Chondrocyte (in vitro differentiated cells): ENCODE results near the gene GALNT9. TPM values are rescaled to one million over a fixed set of nuclear protein-coding genes. Genes with fewer than 3 reads are reported as not detected.
A peak's percentile ranks its signal among the peaks of the same experiment; 100 is the strongest.

ENCODE experiments used
- DNase-seq: peaks from one replicate; pipeline ENCODE4 v3.0.0; 2021; ENCODE audit warnings: mixed read lengths, low spot score
- H3K27ac Mint-ChIP-seq: one replicate; pipeline ENCODE4 v1.8.0; 2021; ENCODE audit warnings: mild to moderate bottlenecking, moderate library complexity, mixed read lengths; ENCODE audit not compliant: unreplicated experiment
- H3K27me3 Mint-ChIP-seq: 2 replicates; pipeline ENCODE4 v1.8.0; 2021; ENCODE audit warnings: low read depth, mixed read lengths
- H3K36me3 Mint-ChIP-seq: 2 replicates; pipeline ENCODE4 v1.8.0; 2021; ENCODE audit warnings: low read depth, mixed read lengths
- H3K4me1 Mint-ChIP-seq: 2 replicates; pipeline ENCODE4 v1.8.0; 2021; ENCODE audit warnings: low read depth, mild to moderate bottlenecking, mixed read lengths
- H3K4me3 Mint-ChIP-seq: one replicate; pipeline ENCODE4 v1.8.0; 2021; ENCODE audit warnings: mild to moderate bottlenecking, moderate library complexity, mixed read lengths; ENCODE audit not compliant: unreplicated experiment
- H3K9me3 Mint-ChIP-seq: 2 replicates; pipeline ENCODE4 v1.8.0; 2021; ENCODE audit warnings: low read depth, mixed read lengths
- total RNA-seq: library from RNA; stranded (reverse); gene quantifications from 3 replicates; pipeline ENCODE4 v1.2.1, GENCODE V29; 2021
- TF ChIP-seq, protein P1 (sequence below): fragments of 200-600 bp; sonication (generic); IDR thresholded peaks from 2 replicates; pipeline ENCODE4 v1.5.0; 2021; ENCODE audit warnings: antibody characterized with exemption, mild to moderate bottlenecking, moderate library complexity

Gene GALNT9
- total RNA-seq, 1 donor from 2014 or later: not detected

DNA sequence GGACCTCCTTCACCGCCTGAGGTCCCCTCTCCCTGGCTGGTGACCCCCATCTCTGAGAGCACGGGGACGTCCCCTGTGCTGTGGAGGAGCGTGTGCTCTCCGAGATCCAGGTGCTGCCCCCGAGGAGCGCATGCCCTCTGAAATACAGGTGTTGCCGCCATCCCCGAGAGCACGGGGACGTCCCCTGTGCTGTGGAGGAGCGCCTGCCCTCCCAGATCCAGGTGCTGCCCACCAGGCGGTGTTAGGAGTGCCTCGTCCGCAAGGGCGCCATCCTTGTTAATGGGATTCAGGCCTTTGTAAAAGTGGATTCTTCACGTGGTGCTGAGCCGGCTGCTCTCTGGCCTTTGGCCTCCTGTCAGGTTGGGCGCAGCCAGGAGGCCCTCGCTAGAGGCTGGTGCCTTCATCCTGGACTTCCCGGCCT is 175.0 kb downstream of the GALNT9 start:
- no peak overlapping the region for H3K4me3 Mint-ChIP-seq
- TF ChIP-seq, protein P1, sequence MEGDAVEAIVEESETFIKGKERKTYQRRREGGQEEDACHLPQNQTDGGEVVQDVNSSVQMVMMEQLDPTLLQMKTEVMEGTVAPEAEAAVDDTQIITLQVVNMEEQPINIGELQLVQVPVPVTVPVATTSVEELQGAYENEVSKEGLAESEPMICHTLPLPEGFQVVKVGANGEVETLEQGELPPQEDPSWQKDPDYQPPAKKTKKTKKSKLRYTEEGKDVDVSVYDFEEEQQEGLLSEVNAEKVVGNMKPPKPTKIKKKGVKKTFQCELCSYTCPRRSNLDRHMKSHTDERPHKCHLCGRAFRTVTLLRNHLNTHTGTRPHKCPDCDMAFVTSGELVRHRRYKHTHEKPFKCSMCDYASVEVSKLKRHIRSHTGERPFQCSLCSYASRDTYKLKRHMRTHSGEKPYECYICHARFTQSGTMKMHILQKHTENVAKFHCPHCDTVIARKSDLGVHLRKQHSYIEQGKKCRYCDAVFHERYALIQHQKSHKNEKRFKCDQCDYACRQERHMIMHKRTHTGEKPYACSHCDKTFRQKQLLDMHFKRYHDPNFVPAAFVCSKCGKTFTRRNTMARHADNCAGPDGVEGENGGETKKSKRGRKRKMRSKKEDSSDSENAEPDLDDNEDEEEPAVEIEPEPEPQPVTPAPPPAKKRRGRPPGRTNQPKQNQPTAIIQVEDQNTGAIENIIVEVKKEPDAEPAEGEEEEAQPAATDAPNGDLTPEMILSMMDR: no peak
- DNase-seq: peak; percentile 92
- H3K9me3 Mint-ChIP-seq: no peaks in the 10 kb centered on the region
- H3K27ac Mint-ChIP-seq: no peak overlapping the region
- no peaks in the 10 kb centered on the region for H3K27me3 Mint-ChIP-seq
- H3K36me3 Mint-ChIP-seq: no peaks in the 10 kb centered on the region
- no peaks in the 10 kb centered on the region for H3K4me1 Mint-ChIP-seq

DNA sequence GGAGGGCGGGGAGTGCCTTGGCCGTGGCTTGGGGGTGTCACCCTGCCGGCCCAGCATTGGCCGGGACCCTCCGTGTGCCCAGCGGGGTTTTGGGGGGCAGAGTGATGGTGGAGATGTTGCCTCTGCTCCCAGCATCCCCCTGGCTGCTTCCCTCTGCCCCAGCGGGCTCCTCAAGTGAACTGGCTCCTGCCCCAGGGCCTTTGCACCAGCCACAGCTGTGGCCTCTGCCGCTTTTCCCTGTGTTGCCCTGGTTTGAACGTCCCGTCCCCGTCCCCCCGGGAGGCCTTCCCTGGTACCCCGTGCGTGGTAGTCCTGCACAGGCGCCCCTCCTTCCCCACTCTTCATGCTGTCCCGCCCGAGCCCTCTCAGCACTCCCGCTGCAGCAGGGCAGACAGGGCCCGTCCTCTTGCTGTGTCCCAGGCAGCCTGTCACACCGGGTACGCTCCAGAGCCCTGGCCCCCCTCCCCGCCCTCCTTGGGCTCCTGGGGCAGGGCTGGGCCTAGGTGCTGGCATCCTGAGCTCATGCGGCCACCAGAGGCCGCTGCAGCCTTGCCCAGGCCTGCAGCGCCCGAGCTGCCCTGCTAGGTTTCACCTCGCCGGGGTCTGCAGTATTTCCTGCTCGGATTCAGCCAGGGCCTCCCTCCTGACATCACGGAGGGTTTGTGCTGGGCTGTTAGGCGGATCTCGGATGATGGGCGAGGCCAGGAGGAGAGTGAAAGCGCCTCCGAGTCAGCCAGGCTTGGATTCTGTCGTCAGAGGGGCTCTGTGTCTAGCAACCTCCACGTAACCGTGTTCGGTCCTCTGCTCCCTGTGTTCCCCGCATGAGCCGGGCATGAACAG is 175.7 kb downstream of the GALNT9 start:
- H3K36me3 Mint-ChIP-seq: no peaks in the 10 kb centered on the region
- H3K27ac Mint-ChIP-seq: no peak overlapping the region
- H3K4me3 Mint-ChIP-seq: no peak overlapping the region
- H3K4me1 Mint-ChIP-seq: no peaks in the 10 kb centered on the region
- no peaks in the 10 kb centered on the region for H3K9me3 Mint-ChIP-seq
- TF ChIP-seq, protein P1: peak; percentile 96
- peak; percentile 85 for DNase-seq
- H3K27me3 Mint-ChIP-seq: no peaks in the 10 kb centered on the region

DNA sequence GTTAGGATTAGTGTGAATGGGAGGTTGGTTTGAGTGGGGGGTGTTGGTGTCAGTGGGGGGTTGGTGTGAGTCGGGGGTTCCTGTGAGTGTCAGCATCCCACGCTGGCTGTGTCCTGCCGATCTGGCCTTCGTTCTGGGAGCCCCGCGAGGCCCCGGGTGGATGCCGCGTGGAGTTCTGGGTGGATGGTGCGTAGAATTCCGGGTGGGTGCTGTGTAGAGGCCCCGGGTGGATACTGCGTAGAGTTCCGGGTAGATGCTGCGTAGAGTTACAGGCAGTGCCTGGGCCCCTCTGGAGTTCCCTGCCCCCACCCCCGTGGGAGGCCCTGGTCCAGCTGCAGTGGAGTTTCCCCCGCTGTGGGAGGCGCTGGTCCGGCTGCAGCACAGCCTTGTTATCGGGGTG is 176.4 kb downstream of the GALNT9 start:
- Mint-ChIP-seq H3K4me1 (no peaks in the 10 kb centered on the region), H3K27me3 (no peaks in the 10 kb centered on the region), H3K36me3 (no peaks in the 10 kb centered on the region), H3K27ac (no peak overlapping the region), H3K9me3 (no peaks in the 10 kb centered on the region), H3K4me3 (no peak overlapping the region)
- TF ChIP-seq, protein P1: no peak
- DNase-seq: no peak

DNA sequence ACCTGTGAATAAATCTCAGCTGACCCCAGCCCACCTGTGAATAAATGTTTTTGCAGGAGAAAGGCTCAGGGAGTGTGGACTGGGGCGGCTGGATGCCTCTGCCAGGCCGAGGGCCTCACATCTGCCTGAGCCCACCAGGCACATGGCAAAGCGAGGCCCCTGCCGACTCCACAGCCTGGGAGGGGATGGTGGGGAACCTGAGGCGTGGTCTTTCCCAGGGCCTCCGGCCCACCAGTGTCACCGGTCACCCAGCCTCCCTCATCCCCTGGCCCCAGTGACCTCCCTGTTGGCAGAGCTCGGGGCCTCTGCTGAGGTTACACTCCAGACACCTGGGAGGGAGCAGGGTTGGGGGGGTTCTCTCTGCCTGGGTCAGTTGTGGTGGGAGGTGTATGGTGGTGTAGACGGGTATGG is 177.0 kb downstream of the GALNT9 start:
- peak; percentile 62 for DNase-seq
- Mint-ChIP-seq H3K4me1 (no peaks in the 10 kb centered on the region), H3K4me3 (no peak overlapping the region), H3K27ac (no peak overlapping the region), H3K9me3 (no peaks in the 10 kb centered on the region), H3K36me3 (no peaks in the 10 kb centered on the region), H3K27me3 (no peaks in the 10 kb centered on the region)
- TF ChIP-seq, protein P1: no peak

DNA sequence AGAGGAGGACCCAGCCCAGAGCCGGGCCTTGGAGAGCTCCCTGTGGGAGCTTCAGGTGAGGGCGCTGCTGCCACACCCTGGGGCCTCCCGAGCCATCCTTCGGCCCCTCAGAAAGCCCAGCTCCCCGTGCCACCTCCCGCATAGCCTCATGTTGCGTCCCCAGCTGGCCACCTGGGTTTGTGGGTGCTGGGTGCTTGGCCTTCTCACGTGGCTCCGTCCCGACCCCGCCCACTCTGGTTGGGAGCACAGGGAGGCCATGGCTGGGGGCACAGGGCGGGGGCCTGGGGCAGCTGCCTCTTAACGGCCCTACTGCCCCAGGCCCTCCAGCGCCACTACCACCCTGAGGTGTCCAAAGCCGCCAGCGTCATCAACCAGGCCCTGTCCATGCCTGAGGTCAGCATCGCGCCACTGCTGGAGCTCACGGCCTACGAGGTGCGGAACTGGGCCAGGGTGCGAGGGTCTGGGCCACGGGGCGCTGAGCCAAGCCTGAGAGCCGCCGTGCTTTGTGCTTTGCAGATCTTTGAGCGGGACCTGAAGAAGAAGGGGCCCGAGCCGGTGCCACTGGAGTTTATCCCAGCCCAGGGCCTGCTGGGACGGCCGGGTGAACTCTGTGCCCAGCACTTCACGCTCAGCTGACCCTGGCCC is 177.5 kb downstream of the GALNT9 start:
- Mint-ChIP-seq H3K9me3 (no peaks in the 10 kb centered on the region), H3K27ac (no peak overlapping the region), H3K27me3 (no peaks in the 10 kb centered on the region), H3K4me1 (no peaks in the 10 kb centered on the region), H3K36me3 (no peaks in the 10 kb centered on the region), H3K4me3 (no peak overlapping the region)
- TF ChIP-seq, protein P1: no peak
- peak; percentile 77 for DNase-seq
